Colon (tissue), 2 donors: ENCODE data around the gene SLC12A5.

ENCODE experiments used
- FAIRE-seq: peaks from 2 replicates; lab custom pipeline; 2012; peaks lifted over from hg19 to GRCh38; lab: Jason Lieb, UNC
- donor health status: control.
- donor health status: control.

SLC12A5 gene

GRCh38 chr20:46056027-46056833 lies 27.2 kb downstream of the SLC12A5 start:
- FAIRE-seq: no peak

GRCh38 chr20:46056970-46057855 lies 28.2 kb downstream of the SLC12A5 start:
- FAIRE-seq: no peak

- no peak for FAIRE-seq
Measured at GRCh38 chr20:46057856-46058598, 29.0 kb downstream of the SLC12A5 start.

- FAIRE-seq: no peak
Measured at GRCh38 chr20:46058599-46059281, 29.7 kb downstream of the SLC12A5 start.

GRCh38 chr20:46060301-46060881 lies 31.4 kb downstream of the SLC12A5 start:
- no peak for FAIRE-seq

GRCh38 chr20:46060975-46061374 lies 32.0 kb downstream of the SLC12A5 start:
- no peak for FAIRE-seq

- FAIRE-seq: no peak
Measured at GRCh38 chr20:46062151-46062550, 33.1 kb downstream of the SLC12A5 start.

GRCh38 chr20:46062621-46063020 lies 33.6 kb downstream of the SLC12A5 start:
- no peak for FAIRE-seq

- no peak for FAIRE-seq
Measured at GRCh38 chr20:46063151-46063550, 34.1 kb downstream of the SLC12A5 start.

- no peak for FAIRE-seq
Measured at GRCh38 chr20:46063652-46064054, 34.6 kb downstream of the SLC12A5 start.

GRCh38 chr20:46065006-46065405 lies 36.0 kb downstream of the SLC12A5 start:
- FAIRE-seq: no peak

GRCh38 chr20:46065691-46066090 lies 36.7 kb downstream of the SLC12A5 start:
- no peak for FAIRE-seq

- FAIRE-seq: no peak
Measured at GRCh38 chr20:46070215-46070900, 41.3 kb downstream of the SLC12A5 start.

- FAIRE-seq: no peak
Measured at GRCh38 chr20:46071573-46071972, 42.6 kb downstream of the SLC12A5 start.

- FAIRE-seq: no peak
Measured at GRCh38 chr20:46073024-46073423, 44.0 kb downstream of the SLC12A5 start.

GRCh38 chr20:46073443-46073842 lies 44.4 kb downstream of the SLC12A5 start:
- FAIRE-seq: no peak

GRCh38 chr20:46074006-46074405 lies 45.0 kb downstream of the SLC12A5 start:
- FAIRE-seq: no peak

GRCh38 chr20:46076806-46077205 lies 47.8 kb downstream of the SLC12A5 start:
- no peak for FAIRE-seq

GRCh38 chr20:46077642-46078305 lies 48.8 kb downstream of the SLC12A5 start:
- FAIRE-seq: no peak

GRCh38 chr20:46078954-46079353 lies 49.9 kb downstream of the SLC12A5 start:
- no peak for FAIRE-seq
